ENCODE results near the gene KRTAP20-4. TPM values are rescaled to one million over a fixed set of nuclear protein-coding genes. Genes with fewer than 3 reads are reported as not detected.

Gene KRTAP20-4
- total RNA-seq = not detected in 2 replicates

GRCh38 chr21:30620522-30620921 lies at the start of gene KRTAP20-4:
KRTAP20-4 (plus strand) TSS chr21:30620627.

DNA sequence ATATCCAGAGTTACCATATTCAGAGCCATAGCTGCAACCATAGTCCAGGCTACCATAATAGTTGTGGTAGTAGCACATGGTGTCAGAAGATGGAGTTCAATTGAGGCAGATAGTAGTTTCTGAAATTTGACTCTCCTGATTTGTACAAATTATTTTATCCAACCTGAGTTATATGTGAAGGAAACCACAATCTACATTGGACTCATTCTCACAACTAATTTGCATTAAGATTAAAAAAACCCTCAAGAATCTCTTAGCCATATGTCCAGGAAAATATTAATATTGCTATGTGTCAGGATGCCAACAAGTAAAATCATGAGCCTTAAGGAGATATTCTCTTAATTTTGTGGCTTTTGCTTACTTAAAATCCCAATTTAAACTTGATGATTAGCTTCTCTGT lies 30.1 kb upstream of the KRTAP20-4 start, which contains the start of gene KRTAP22-2:
KRTAP22-2 (minus strand) TSS at position 101 of the 400 bp plus-strand sequence.

GRCh38 chr21:30592140-30592539 lies 28.3 kb upstream of the KRTAP20-4 start, which contains the start of gene KRTAP6-3:
KRTAP6-3 (plus strand) TSS chr21:30592440; CDS start chr21:30592446, 6 bp downstream.

DNA sequence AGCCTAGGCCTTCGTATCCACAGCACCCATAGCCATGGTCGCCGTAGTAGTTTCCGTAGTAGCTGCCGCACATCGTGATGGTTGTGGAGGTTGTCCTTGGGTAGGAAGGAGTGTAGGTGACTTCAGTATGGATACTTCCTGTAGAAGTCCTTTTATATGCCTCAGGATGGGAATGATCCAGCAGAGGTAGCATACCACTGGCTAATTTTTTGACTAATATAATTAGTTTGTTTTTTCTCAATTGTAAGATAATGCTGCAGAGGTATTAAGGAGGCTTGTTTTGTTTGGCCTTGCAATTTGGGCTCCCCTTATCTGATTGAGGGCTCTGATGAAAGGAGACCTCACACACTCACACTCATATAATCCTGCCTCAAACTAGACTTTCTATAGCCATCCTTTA lies 21.6 kb upstream of the KRTAP20-4 start, which contains the start of gene KRTAP6-2:
KRTAP6-2 (minus strand) TSS at position 101 of the 400 bp plus-strand sequence; CDS start at position 73, 28 bp downstream.

GRCh38 chr21:30600787-30601186 lies 19.6 kb upstream of the KRTAP20-4 start, which contains the start of gene KRTAP22-1:
KRTAP22-1 (plus strand) TSS chr21:30601087.

GRCh38 chr21:30613836-30614235 lies 6.6 kb upstream of the KRTAP20-4 start, which contains the start of gene KRTAP6-1:
KRTAP6-1 (minus strand) TSS chr21:30613930; CDS start chr21:30613904, 26 bp downstream.

DNA sequence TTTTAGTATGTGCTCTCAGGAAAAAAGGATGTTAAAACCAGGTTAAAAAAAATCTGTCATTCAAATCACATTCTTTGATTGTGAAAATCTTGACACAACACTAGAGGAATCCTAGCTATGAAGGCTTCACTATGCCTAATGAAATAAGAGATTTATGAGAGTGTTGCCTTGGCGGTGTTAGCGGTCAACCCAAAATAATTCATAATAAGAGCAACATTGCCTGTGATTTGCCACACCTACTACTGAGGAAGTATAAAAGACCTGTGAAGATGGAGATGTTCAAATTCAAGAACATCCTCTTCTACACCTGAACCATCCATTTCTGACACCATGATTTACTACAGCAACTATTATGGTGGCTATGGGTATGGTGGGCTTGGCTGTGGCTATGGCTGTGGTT lies 4.3 kb upstream of the KRTAP20-4 start, which contains the start of gene KRTAP20-1:
KRTAP20-1 (plus strand) TSS at position 301 of the 400 bp plus-strand sequence; CDS start at position 331, 30 bp downstream.

GRCh38 chr21:30634906-30635305 lies 14.5 kb downstream of the KRTAP20-4 start, which contains the start of gene KRTAP20-2:
KRTAP20-2 (plus strand) TSS chr21:30635206; CDS start chr21:30635264, 58 bp downstream.

GRCh38 chr21:30642564-30642963 lies 22.1 kb downstream of the KRTAP20-4 start, which contains the start of gene KRTAP20-3:
KRTAP20-3 (plus strand) TSS chr21:30642864.

Other genes starting within 250 kb of the KRTAP20-4 start
- not detected in 2 replicates for gene KRTAP13-2, start 248.4 kb upstream of the KRTAP20-4 start, total RNA-seq
- gene KRTAP13-1, start 224.6 kb upstream of the KRTAP20-4 start, total RNA-seq = not detected in 2 replicates
- not detected in 2 replicates for gene KRTAP13-3, start 194.7 kb upstream of the KRTAP20-4 start, total RNA-seq
- gene KRTAP13-4, start 190.4 kb upstream of the KRTAP20-4 start, total RNA-seq = not detected in 2 replicates
- gene KRTAP15-1, start 180.4 kb upstream of the KRTAP20-4 start, total RNA-seq = not detected in 2 replicates
- not detected in 2 replicates for gene KRTAP19-1, start 140.3 kb upstream of the KRTAP20-4 start, total RNA-seq
- not detected in 2 replicates for gene KRTAP19-2, start 133.2 kb upstream of the KRTAP20-4 start, total RNA-seq
- gene KRTAP19-3, start 128.6 kb upstream of the KRTAP20-4 start, total RNA-seq = not detected in 2 replicates
- gene KRTAP19-4, start 123.5 kb upstream of the KRTAP20-4 start, total RNA-seq = not detected in 2 replicates
- gene KRTAP19-5, start 118.5 kb upstream of the KRTAP20-4 start, total RNA-seq = not detected in 2 replicates
- not detected in 2 replicates for gene KRTAP19-6, start 78.8 kb upstream of the KRTAP20-4 start, total RNA-seq
- gene KRTAP19-7, start 59.3 kb upstream of the KRTAP20-4 start, total RNA-seq = not detected in 2 replicates
- gene KRTAP22-2, start 30.2 kb upstream of the KRTAP20-4 start, total RNA-seq = not detected in 2 replicates
- gene KRTAP6-3, start 28.2 kb upstream of the KRTAP20-4 start, total RNA-seq = not detected in 2 replicates
- gene KRTAP6-2, start 21.7 kb upstream of the KRTAP20-4 start, total RNA-seq = not detected in 2 replicates
- gene KRTAP22-1, start 19.5 kb upstream of the KRTAP20-4 start, total RNA-seq = not detected in 2 replicates
- not detected in 2 replicates for gene KRTAP6-1, start 6.7 kb upstream of the KRTAP20-4 start, total RNA-seq
- gene KRTAP20-1, start 4.2 kb upstream of the KRTAP20-4 start, total RNA-seq = not detected in 2 replicates
- not detected in 2 replicates for gene KRTAP20-2, start 14.6 kb downstream of the KRTAP20-4 start, total RNA-seq
- gene KRTAP20-3, start 22.2 kb downstream of the KRTAP20-4 start, total RNA-seq = not detected in 2 replicates
- gene KRTAP21-3, start 98.2 kb downstream of the KRTAP20-4 start, total RNA-seq = not detected in 2 replicates
- gene KRTAP21-2, start 126.6 kb downstream of the KRTAP20-4 start, total RNA-seq = not detected in 2 replicates
- gene KRTAP21-1, start 134.8 kb downstream of the KRTAP20-4 start, total RNA-seq = not detected in 2 replicates
- not detected in 2 replicates for gene KRTAP8-1, start 192.6 kb downstream of the KRTAP20-4 start, total RNA-seq
- not detected in 2 replicates for gene KRTAP7-1, start 209.1 kb downstream of the KRTAP20-4 start, total RNA-seq

Data from regular cardiac myocyte (primary cell).